Measurements from ENCODE around the gene COX20.

DNA sequence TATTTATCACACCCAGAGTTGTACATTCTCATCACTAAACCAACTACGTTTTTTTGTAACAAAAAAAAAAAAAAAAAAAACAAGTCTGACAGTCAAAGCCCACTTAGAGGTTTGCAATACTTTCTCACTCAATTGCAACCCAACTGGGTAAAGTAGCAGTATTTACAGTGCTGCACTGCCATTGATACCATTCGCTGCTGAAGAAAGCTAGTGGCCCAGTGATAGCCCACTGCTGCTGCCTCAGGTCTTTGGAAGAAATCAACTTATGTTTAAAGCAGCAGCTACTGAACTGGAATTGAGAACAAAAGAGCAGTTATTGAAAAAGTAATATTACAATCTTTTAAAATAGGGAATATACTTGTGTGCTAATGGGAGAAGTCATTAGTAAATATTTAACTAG, 26.2 kb downstream of the COX20 start:
- TF ChIP-seq POLR2AphosphoS5 (IDR thresholded peaks at IDR 0.05; ENCODE audit: borderline replicate concordance, low read depth, low read length), result no peak
- no peak for TF ChIP-seq EZH2 (IDR thresholded peaks at IDR 0.05)
